WI38 (cell line): ENCODE results near the gene TARP.

Source experiments
- H3K4me3 ChIP-seq: 2 replicates; pipeline ENCODE4 v1.5.1; 2011; ENCODE audit warnings: low read depth, mild to moderate bottlenecking, control low read depth, low read length
- TF ChIP-seq, protein P1 (sequence below): IDR thresholded peaks from 2 replicates; pipeline ENCODE4 v1.5.1; 2012; ENCODE audit warnings: low read depth, mild to moderate bottlenecking, control low read depth, low read length

TARP gene

DNA sequence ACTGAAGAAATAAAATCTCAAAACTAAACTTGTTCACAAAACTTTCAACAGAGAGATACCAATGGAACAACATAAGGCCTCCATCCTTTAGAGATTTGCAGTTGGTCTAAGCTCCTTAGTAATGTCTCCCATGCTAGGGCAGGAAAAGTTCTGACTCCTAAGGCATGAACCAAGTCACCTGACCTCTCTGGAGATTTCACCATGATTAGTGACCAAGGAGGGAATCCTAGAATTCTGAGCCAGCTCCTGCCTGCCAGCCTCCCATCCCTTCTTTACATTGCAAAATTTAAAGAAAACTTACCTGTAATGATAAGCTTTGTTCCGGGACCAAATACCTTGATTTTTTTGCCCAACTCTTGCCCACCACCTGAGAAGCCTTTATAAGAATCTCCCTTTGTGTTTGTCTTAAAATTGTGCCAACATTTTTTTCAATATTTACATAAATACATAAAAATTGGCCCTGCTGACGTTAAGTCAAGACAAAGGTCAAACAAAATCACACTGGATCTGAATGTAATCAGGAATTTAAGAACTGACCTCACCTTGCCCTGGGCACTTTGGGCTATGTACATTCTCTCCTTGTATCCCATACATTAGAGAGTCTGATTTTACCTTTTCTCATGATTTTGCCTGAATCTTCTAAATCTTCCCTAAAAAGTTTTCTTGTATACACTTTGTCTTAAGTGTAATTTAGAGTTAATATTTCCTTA, at the start of gene TARP:
Gene TARP (minus strand): TSS at position 351 of the 710 bp plus-strand sequence.
- H3K4me3 ChIP-seq, result no peak within 1 kb of the TSS
- TF ChIP-seq, protein P1, sequence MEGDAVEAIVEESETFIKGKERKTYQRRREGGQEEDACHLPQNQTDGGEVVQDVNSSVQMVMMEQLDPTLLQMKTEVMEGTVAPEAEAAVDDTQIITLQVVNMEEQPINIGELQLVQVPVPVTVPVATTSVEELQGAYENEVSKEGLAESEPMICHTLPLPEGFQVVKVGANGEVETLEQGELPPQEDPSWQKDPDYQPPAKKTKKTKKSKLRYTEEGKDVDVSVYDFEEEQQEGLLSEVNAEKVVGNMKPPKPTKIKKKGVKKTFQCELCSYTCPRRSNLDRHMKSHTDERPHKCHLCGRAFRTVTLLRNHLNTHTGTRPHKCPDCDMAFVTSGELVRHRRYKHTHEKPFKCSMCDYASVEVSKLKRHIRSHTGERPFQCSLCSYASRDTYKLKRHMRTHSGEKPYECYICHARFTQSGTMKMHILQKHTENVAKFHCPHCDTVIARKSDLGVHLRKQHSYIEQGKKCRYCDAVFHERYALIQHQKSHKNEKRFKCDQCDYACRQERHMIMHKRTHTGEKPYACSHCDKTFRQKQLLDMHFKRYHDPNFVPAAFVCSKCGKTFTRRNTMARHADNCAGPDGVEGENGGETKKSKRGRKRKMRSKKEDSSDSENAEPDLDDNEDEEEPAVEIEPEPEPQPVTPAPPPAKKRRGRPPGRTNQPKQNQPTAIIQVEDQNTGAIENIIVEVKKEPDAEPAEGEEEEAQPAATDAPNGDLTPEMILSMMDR, result no peak

- no peak overlapping the region for H3K4me3 ChIP-seq
- TF ChIP-seq, protein P1, result no peak
These were observed 49.7 kb upstream of the TARP start for GRCh38 chr7:38323156-38323555.

- TF ChIP-seq, protein P1, result no peak
- H3K4me3 ChIP-seq, result no peak overlapping the region
These were observed 49.0 kb upstream of the TARP start for GRCh38 chr7:38322461-38322860.

- TF ChIP-seq, protein P1, result no peak
- H3K4me3 ChIP-seq, result no peak overlapping the region
These were observed 48.5 kb upstream of the TARP start for GRCh38 chr7:38321967-38322366.

GRCh38 chr7:38321515-38321944, 48.1 kb upstream of the TARP start:
- no peak overlapping the region for H3K4me3 ChIP-seq
- TF ChIP-seq, protein P1, result no peak

DNA sequence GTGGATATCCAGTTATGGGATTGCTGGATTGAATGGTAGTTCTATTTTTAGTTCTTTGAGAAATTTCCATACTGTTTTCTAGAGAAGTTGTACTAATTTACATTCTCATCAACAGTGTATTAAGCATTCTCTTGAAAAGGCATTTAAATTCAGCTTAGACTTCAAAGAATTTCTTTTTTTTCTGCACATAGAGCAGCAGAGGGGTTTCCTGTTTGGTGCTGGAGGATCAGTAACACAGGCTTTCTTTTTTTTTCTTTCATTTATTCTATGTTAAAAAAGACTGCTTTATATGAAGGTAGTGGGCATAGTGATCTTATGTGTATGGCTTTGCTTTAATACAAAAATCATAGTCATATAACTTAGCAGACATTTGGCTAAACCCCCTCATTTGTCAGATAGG, 47.6 kb upstream of the TARP start:
- H3K4me3 ChIP-seq, result no peak overlapping the region
- TF ChIP-seq, protein P1, result no peak

- TF ChIP-seq, protein P1, result no peak
- H3K4me3 ChIP-seq, result no peak overlapping the region
These were observed 46.4 kb upstream of the TARP start for GRCh38 chr7:38319873-38320272.
